HG02678 (cell line): ENCODE results near the gene DUOX2.
"Not testable (repeated sequence)": the region's sequence is repeated elsewhere in the genome, so short reads cannot be mapped to it uniquely, and the experiment has no call there.

Experiments
- ATAC-seq: cut with Tn5 transposase; IDR thresholded peaks from one replicate; pipeline ENCODE4 v1.9.1; 2021; ENCODE audit warnings: mild to moderate bottlenecking, moderate library complexity; ENCODE audit not compliant: unreplicated experiment

Gene DUOX2

GRCh38 chr15:45120081-45120972, 6.4 kb upstream of the DUOX2 start:
- no peak for ATAC-seq

- ATAC-seq = no peak
Measured at GRCh38 chr15:45118996-45119395, 5.0 kb upstream of the DUOX2 start.

GRCh38 chr15:45118131-45118588, 4.2 kb upstream of the DUOX2 start:
- peak; percentile 95 for ATAC-seq

- peak; percentile 8 for ATAC-seq
Measured at GRCh38 chr15:45117308-45118130, 3.5 kb upstream of the DUOX2 start.

- ATAC-seq = no peak
Measured at GRCh38 chr15:45116482-45117307, 2.7 kb upstream of the DUOX2 start.

- ATAC-seq = no peak
Measured at GRCh38 chr15:45116006-45116481, 2.1 kb upstream of the DUOX2 start.

- ATAC-seq = no peak
Measured at GRCh38 chr15:45115312-45115820, 1.4 kb upstream of the DUOX2 start.

GRCh38 chr15:45114751-45115085, 746 bp upstream of the DUOX2 start:
- ATAC-seq = no peak

GRCh38 chr15:45113380-45113990, 487 bp downstream of the DUOX2 start:
- no peak for ATAC-seq

- ATAC-seq = no peak
Measured at GRCh38 chr15:45112591-45113379, 1.2 kb downstream of the DUOX2 start.

GRCh38 chr15:45112143-45112590, 1.8 kb downstream of the DUOX2 start:
- no peak for ATAC-seq

- ATAC-seq = no peak
Measured at GRCh38 chr15:45111390-45112142, 2.4 kb downstream of the DUOX2 start.

- ATAC-seq = no peak
Measured at GRCh38 chr15:45110256-45110820, 3.6 kb downstream of the DUOX2 start.

GRCh38 chr15:45107941-45108630, 5.9 kb downstream of the DUOX2 start:
- no peak for ATAC-seq

- no peak for ATAC-seq
Measured at GRCh38 chr15:45106002-45106790, 7.8 kb downstream of the DUOX2 start.

GRCh38 chr15:45105586-45105985, 8.4 kb downstream of the DUOX2 start:
- no peak for ATAC-seq

GRCh38 chr15:45104170-45104569, 9.8 kb downstream of the DUOX2 start:
- ATAC-seq = not testable (repeated sequence)
